Mucosa of rectum (tissue), 2 donors: ENCODE data around the gene CIAO3.

ENCODE experiments used
- H3K27ac ChIP-seq, 2 donors: one replicate each; pipeline ENCODE4 v1.7.0; 2013; ENCODE audit warnings: inconsistent platforms in 2 of 2, low read depth in 2 of 2, low read length in 2 of 2
- H3K27me3 ChIP-seq, 2 donors: one replicate each; pipeline ENCODE4 v1.7.0; 2013; ENCODE audit warnings: low read length in 2 of 2; ENCODE audit not compliant: control insufficient read depth in 2 of 2, insufficient read depth in 2 of 2
- H3K36me3 ChIP-seq, 2 donors: one replicate each; pipeline ENCODE4 v1.7.0; 2013; ENCODE audit warnings: low read length in 2 of 2; ENCODE audit not compliant: control insufficient read depth in 2 of 2, insufficient read depth in 2 of 2
- H3K4me1 ChIP-seq, 2 donors: one replicate each; pipeline ENCODE4 v1.7.0; 2013; ENCODE audit warnings: low read length in 2 of 2, mild to moderate bottlenecking in 1 of 2; ENCODE audit not compliant: control insufficient read depth in 2 of 2, insufficient read depth in 2 of 2
- H3K4me3 ChIP-seq, 2 donors: one replicate each; pipeline ENCODE4 v1.7.0; 2013; ENCODE audit warnings: low read length in 2 of 2
- H3K9ac ChIP-seq, 2 donors: one replicate each; pipeline ENCODE4 v1.7.0; 2013; ENCODE audit warnings: low read length in 2 of 2, low read depth in 1 of 2, mild to moderate bottlenecking in 1 of 2
- H3K9me3 ChIP-seq, 2 donors: one replicate each; pipeline ENCODE4 v1.7.0; 2013; ENCODE audit warnings: low read length in 2 of 2; ENCODE audit not compliant: control insufficient read depth in 2 of 2
- donor health status: healthy.
- donor health status: Normal muscosa, but diverticular disease.

Gene CIAO3

DNA sequence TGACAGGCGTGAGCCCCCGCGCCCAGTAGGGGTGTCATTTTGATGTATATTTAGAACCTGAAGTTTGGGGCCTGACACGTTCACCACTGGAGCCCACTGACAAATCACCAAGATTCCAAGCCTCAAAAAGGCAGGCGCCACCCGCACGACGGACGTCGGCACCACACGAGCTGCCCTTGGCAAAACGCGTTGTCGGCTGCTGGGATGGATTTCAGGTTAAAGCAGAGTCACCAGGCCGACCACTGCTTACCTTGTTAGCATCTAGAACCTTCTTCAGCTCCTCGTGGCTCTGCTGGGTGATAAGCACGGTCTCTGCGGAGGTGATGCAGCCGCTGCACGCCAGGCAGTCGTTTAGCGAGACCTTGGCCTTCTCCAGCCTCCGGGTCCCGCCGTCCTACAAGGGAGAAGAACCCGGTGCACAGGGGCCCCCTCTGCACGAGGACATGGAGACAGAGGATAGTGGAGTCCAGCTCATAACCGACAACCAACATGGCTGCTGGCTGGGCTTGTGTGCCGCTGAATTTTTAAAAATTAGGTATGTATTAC is 3.8 kb downstream of the CIAO3 start:
- no peaks in the 10 kb centered on the region for H3K9me3 ChIP-seq
- H3K9ac ChIP-seq: no peak overlapping the region
- peaks cover 37 to 45% of the 10 kb centered on the region in 2 donors for H3K36me3 ChIP-seq
- peaks cover 8 to 9% of the 10 kb centered on the region in 2 donors for H3K4me1 ChIP-seq
- no peak overlapping the region for H3K4me3 ChIP-seq
- H3K27ac ChIP-seq: no peak overlapping the region
- H3K27me3 ChIP-seq: no peaks in the 10 kb centered on the region

DNA sequence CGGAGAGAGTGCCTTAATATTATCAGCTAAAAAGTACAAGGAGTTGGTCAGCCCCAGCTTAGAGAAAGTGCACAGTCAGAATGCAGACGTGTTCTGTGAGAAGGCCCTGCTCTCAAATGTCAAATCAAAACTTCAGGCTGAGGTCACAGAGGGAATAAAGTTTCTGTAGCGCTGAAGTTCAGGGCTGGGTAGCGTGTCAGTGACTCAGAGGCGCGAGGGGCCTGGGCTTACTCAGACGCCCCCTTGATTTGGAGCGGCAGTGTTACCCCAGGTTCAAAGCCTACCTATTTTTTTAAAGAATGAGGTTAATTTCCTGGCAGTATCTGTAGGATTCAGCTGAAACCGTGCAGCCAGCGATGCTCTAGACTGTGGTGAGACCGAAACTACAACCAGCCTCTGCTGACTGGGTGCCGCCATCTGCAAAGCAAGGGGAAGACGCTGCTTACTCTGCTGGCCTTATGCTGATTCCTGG is 4.8 kb downstream of the CIAO3 start:
- Histone ChIP-seq H3K27ac (no peak overlapping the region), H3K9me3 (no peaks in the 10 kb centered on the region), H3K27me3 (no peaks in the 10 kb centered on the region), H3K4me3 (no peak overlapping the region), H3K9ac (no peak overlapping the region), H3K36me3 (peaks cover 41 to 45% of the 10 kb centered on the region in 2 donors), H3K4me1 (peaks cover 6 to 8% of the 10 kb centered on the region in 2 donors)

DNA sequence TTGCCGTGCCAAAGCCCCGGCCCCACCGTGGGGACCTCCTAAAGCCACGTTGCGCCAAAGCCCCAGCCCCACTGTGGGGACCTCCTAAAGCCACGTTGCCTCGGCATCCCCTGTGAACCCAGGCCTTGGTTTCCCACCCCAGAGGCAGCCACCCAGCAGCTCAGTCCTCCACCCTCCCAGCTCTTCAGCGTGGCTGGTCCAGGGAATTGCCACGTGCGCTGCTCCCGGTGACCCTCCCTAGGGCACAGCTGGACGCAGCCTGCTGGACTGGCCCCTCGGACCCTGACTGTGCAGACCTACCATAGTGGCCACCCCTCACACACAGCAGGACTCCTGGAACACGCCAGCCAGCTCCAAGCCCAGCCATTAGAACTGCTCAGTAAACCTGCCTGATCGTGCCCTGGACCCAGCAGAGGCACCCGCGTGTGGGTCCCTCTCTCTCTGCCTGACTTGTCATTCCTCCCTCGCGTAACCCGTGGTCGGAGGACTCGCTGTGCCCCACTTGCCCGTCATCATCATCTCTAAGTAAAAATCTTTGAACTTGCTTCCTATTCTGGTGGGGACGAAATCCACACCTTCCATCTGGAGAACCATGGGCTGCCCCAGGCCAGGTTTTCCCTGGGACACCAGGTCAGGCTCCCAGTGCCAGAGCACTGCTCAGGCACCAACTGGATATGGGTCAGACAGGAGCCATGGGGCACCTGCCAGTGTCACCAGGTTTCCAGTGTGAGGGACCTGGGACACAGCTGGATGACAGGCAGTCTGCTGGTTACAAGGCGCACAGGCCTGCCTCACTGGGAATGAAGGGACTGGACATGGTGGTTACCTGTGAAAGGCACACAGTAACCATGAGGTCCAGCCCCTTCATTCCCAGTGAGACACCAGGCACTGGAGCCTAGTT is 5.6 kb downstream of the CIAO3 start:
- H3K9ac ChIP-seq: no peak overlapping the region
- no peaks in the 10 kb centered on the region for H3K27me3 ChIP-seq
- H3K4me1 ChIP-seq: peaks cover 6 to 7% of the 10 kb centered on the region in 2 donors
- H3K27ac ChIP-seq: no peak overlapping the region
- no peak overlapping the region for H3K4me3 ChIP-seq
- no peaks in the 10 kb centered on the region for H3K9me3 ChIP-seq
- peaks cover 41 to 50% of the 10 kb centered on the region in 2 donors for H3K36me3 ChIP-seq

DNA sequence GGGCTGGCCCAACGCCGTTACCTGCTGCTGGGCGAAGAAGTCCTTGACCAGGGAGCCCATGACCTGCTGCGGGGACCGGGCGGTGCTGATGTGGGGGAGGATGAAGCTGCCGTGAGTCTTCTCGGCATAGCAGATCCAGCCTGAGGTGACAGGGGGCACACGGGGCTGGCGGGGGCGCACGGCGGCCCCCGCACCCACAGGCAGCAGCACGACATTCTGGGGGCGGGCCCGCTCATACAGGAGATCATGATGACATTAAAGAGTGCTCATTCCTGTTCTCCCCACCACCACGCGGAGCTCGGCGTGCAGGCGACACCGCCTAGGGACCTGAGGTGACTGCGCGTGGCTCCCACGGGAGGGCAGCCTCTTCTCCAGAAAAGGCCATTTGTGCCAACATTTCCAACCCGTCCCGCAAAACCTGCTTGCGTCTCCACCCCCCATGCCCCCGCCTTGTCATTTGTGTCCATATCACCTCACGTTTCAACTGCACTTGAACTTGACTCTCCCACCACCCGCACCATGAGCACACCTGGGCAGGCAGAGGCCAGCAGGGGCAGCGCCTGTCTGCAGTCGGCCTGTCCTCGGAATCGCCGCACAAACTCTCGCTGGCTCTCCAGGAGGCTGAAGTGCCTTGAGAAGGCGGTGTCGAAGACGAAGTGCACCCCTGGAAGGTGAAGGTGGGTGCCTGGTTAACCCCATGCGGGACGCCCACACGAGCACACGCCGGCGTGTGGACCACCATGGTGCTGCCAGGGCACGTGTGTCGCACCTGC is 6.4 kb downstream of the CIAO3 start:
- peaks cover 41 to 52% of the 10 kb centered on the region in 2 donors for H3K36me3 ChIP-seq
- no peak overlapping the region for H3K4me3 ChIP-seq
- no peaks in the 10 kb centered on the region for H3K4me1 ChIP-seq
- no peaks in the 10 kb centered on the region for H3K27me3 ChIP-seq
- no peaks in the 10 kb centered on the region for H3K9me3 ChIP-seq
- no peak overlapping the region for H3K9ac ChIP-seq
- no peak overlapping the region for H3K27ac ChIP-seq

DNA sequence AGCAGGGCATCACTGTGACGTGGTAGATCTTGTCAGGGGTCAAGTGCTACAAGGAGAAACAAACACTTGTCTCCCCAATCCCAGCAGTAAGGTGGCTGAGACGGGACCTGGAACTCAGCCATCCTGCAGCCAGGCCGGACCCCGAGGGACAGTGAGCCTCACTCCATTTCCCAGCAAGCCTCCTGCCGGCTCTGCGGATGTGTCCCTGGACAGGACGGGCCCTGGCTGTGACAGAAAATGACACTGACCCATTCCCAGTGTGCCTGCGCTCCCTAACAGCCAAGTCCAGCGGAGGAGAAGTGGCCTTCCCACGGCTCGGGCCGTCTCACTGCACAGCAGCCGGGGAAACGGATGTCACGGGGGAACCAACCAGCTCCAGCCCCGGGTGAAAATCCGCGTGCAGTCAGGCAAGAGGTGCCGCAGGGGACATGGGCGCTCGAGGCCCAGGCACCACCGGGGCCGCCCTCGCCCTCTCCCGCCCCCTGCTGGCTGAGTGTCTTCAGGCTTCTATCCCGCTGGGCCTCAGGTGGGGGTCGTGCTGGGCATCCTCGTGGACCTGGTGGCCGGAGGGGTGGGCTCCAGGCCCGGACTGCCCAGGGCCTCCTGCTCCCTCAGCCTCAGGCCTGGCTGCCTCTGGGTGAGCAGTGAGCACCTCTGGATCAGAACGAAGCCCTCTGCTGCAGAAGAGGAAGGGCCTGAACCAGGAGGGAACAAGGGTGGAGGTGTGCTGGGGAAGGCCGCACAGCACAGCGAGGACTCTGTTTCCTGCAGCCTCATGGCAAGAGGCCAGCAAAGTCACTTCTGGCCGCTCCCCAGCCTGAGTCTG is 7.2 kb downstream of the CIAO3 start:
- peaks cover under 1 to 1% of the 10 kb centered on the region in 2 donors for H3K4me1 ChIP-seq
- H3K9ac ChIP-seq: no peak overlapping the region
- H3K4me3 ChIP-seq: no peak overlapping the region
- H3K27me3 ChIP-seq: no peaks in the 10 kb centered on the region
- peaks cover 41 to 52% of the 10 kb centered on the region in 2 donors for H3K36me3 ChIP-seq
- H3K27ac ChIP-seq: no peak overlapping the region
- no peaks in the 10 kb centered on the region for H3K9me3 ChIP-seq

DNA sequence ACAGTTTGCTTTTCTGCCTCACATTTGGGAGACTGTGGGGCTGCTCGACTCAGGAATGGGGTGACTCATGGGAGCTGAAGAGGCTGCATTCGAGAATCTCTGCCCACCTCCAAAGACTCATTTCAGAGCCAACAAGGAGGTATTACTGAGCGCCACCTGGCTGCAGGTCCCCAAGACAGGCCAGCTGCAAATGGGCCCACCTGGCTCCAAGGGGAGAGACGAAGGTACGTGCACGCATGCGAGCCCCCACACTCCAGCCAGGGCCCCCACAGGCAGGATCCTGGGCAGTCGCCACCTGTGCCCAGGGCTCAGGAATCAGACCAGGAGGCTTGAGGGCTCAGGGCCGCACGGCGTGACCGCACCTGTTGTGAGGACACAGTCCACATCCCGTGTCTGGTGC is 7.9 kb downstream of the CIAO3 start:
- peaks cover 41 to 50% of the 10 kb centered on the region in 2 donors for H3K36me3 ChIP-seq
- H3K27me3 ChIP-seq: no peaks in the 10 kb centered on the region
- no peak overlapping the region for H3K27ac ChIP-seq
- H3K4me3 ChIP-seq: no peak overlapping the region
- no peaks in the 10 kb centered on the region for H3K9me3 ChIP-seq
- H3K4me1 ChIP-seq: peaks cover 3 to 4% of the 10 kb centered on the region in 2 donors
- no peak overlapping the region for H3K9ac ChIP-seq

DNA sequence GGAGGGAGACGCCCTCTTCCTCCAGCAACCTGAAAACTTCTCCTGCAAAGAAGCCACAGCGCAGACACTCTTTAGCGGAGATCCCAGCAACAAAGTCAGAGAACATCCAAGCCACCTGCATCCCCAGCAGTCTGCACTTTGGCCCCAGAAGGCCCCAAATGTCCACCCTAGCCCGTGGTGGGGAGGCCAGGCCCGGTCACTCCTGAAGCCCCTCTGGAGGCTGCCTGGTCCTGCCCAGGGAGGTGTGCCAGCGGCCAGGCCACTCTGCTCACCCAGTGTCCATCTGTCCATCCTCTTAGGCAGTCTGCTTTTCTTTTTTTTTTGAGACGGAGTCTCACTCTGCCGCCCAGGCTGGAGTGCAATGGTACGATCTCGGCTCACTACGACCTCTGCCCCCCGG is 8.5 kb downstream of the CIAO3 start:
- Histone ChIP-seq H3K4me1 (peaks cover 7 to 8% of the 10 kb centered on the region in 2 donors), H3K27me3 (peaks cover 0 to 4% of the 10 kb centered on the region in 2 donors), H3K27ac (no peak overlapping the region), H3K9me3 (no peaks in the 10 kb centered on the region), H3K36me3 (peaks cover 38 to 45% of the 10 kb centered on the region in 2 donors), H3K4me3 (no peak overlapping the region), H3K9ac (no peak overlapping the region)

DNA sequence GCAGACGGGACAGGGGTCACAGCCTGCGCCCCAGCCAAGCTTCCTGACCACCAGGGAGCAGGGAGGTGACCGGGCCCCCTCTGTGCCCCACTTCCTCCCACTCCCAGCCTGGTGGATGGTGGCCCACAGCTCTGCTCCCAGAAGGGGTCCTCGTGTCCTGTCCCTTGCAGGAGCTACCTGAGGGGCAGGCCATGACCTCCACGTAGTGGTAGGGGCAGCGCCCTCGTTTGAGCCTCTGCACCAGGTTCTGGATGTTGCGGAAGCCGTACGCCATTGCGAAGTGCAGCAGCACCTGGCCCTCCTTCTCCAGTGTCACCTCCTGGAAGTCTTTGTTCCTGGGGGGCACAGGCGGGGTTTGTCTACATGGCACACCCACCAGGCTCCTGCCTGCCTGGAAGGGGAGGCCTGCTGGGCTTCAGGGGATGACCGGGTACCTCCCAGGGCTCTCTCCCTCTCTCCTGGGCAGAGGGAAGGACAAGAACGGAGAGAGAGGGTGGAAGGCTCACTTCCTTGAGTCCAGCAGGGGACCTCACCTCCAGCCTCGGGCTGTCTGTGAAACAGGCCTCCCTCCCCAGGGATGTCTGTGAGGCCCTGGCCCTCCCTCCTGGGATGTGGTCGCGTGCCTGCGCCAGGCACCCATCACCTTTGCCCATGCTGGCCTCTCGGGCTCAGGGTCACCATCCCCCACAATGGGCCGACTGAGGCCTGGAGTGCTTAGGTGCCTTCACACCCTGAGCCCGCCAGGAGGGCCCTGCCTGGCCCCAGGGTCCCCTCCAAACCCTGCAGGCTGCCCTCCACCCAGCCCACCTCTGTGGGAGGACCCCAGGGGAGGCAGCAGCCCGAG is 9.9 kb downstream of the CIAO3 start:
- Histone ChIP-seq H3K4me3 (no peak overlapping the region), H3K9ac (no peak overlapping the region), H3K27ac (no peak overlapping the region), H3K27me3 (peaks cover 4 to 14% of the 10 kb centered on the region in 2 donors), H3K9me3 (no peaks in the 10 kb centered on the region), H3K4me1 (peaks cover 10 to 17% of the 10 kb centered on the region in 2 donors), H3K36me3 (peaks cover 32 to 33% of the 10 kb centered on the region in 2 donors)
